Neuronal stem cell (in vitro differentiated cells): ENCODE data around the gene PPP1R1B.
A peak's percentile ranks its signal among the peaks of the same experiment; 100 is the strongest.

Experiments used
- DNase-seq: peaks from one replicate; pipeline ENCODE4 v3.0.0-alpha.2; 2013; ENCODE audit warnings: low spot score
- H2AFZ ChIP-seq: one replicate; pipeline ENCODE4 v1.6.1; 2013; ENCODE audit warnings: mild to moderate bottlenecking, low read length, inconsistent platforms
- H2AK5ac ChIP-seq: 2 replicates; pipeline ENCODE4 v1.6.1; 2013; ENCODE audit warnings: low read depth, mild to moderate bottlenecking, inconsistent platforms, low read length, moderate library complexity, mixed read lengths
- H2BK120ac ChIP-seq: 2 replicates; pipeline ENCODE4 v1.6.1; 2013; ENCODE audit warnings: low read depth, mild to moderate bottlenecking, inconsistent platforms, low read length, moderate library complexity, mixed read lengths
- H2BK12ac ChIP-seq: one replicate; pipeline ENCODE4 v1.6.1; 2013; ENCODE audit warnings: low read length, inconsistent platforms
- H2BK15ac ChIP-seq: 2 replicates; pipeline ENCODE4 v1.6.1; 2013; ENCODE audit warnings: mild to moderate bottlenecking, low read length, inconsistent platforms, mixed read lengths
- H2BK5ac ChIP-seq: one replicate; pipeline ENCODE4 v1.6.1; 2013; ENCODE audit warnings: inconsistent platforms, mild to moderate bottlenecking, low read length, moderate library complexity
- H3K14ac ChIP-seq: one replicate; pipeline ENCODE4 v1.6.1; 2013; ENCODE audit warnings: low read length, inconsistent platforms
- H3K18ac ChIP-seq: 2 replicates; pipeline ENCODE4 v1.6.1; 2013; ENCODE audit warnings: low read length, inconsistent platforms
- H3K23ac ChIP-seq: 2 replicates; pipeline ENCODE4 v1.6.1; 2013; ENCODE audit warnings: low read depth, mild to moderate bottlenecking, mixed read lengths, low read length, inconsistent platforms; ENCODE audit not compliant: poor library complexity
- H3K27ac ChIP-seq: replicated peaks from 3 replicates; pipeline ENCODE4 v1.5.1; 2013; ENCODE audit warnings: low read length, inconsistent platforms
- H3K27me3 ChIP-seq, 3 experiments: 2 replicates each; pipeline ENCODE4 v1.6.1; 2013; ENCODE audit warnings: low read length in 3 of 3, mild to moderate bottlenecking in 2 of 3, inconsistent platforms in 1 of 3, low read depth in 1 of 3, mixed read lengths in 1 of 3, moderate library complexity in 1 of 3; ENCODE audit not compliant: control insufficient read depth in 3 of 3, insufficient read depth in 3 of 3
- H3K36me3 ChIP-seq, 2 donors: replicated peaks in 1 of 2; 2 replicates each; pipeline ENCODE4 v1.6.1; 2013; ENCODE audit warnings: low read length in 2 of 2; ENCODE audit not compliant: control insufficient read depth in 2 of 2, insufficient read depth in 2 of 2
- H3K4ac ChIP-seq: 2 replicates; pipeline ENCODE4 v1.6.1; 2013; ENCODE audit warnings: inconsistent platforms, mild to moderate bottlenecking, low read length, moderate library complexity
- H3K4me1 ChIP-seq, 2 donors: 1 replicate in 1 of 2; 2 replicates in 1 of 2; pipeline ENCODE4 v1.6.1; 2013; ENCODE audit warnings: low read length in 2 of 2, low read depth in 1 of 2; ENCODE audit not compliant: control insufficient read depth in 2 of 2, insufficient read depth in 1 of 2
- H3K4me2 ChIP-seq: one replicate; pipeline ENCODE4 v1.6.1; 2013; ENCODE audit warnings: mild to moderate bottlenecking, low read length, inconsistent platforms; ENCODE audit not compliant: insufficient read depth, poor library complexity, severe bottlenecking
- H3K4me3 ChIP-seq, 2 donors: 2 replicates each; pipeline ENCODE4 v1.5.1; 2013; ENCODE audit warnings: low read length in 2 of 2, mild to moderate bottlenecking in 2 of 2, inconsistent platforms in 1 of 2, moderate library complexity in 1 of 2
- H3K79me1 ChIP-seq: one replicate; pipeline ENCODE4 v1.6.1; 2013; ENCODE audit warnings: low read depth, mild to moderate bottlenecking, inconsistent platforms, low read length, moderate library complexity
- H3K9ac ChIP-seq: one replicate; pipeline ENCODE4 v1.6.1; 2013; ENCODE audit warnings: mild to moderate bottlenecking, low read depth, low read length, inconsistent platforms; ENCODE audit not compliant: poor library complexity
- H3K9me3 ChIP-seq, 2 donors: replicated peaks in 1 of 2; 2 replicates each; pipeline versions ENCODE3 to v1.6.1; 2013; ENCODE audit warnings: low read length in 2 of 2, mild to moderate bottlenecking in 2 of 2, inconsistent platforms in 1 of 2, low read depth in 1 of 2, mixed read lengths in 1 of 2, moderate library complexity in 1 of 2; ENCODE audit not compliant: control insufficient read depth in 2 of 2, insufficient read depth in 1 of 2
- H4K8ac ChIP-seq: one replicate; pipeline ENCODE4 v1.6.1; 2013; ENCODE audit warnings: low read depth, mild to moderate bottlenecking, inconsistent platforms, low read length, moderate library complexity
- H4K91ac ChIP-seq: one replicate; pipeline ENCODE4 v1.6.1; 2013; ENCODE audit warnings: low read length, low read depth, mild to moderate bottlenecking, inconsistent platforms; ENCODE audit not compliant: poor library complexity
- WGBS, 2 donors: extraction: QIAGEN DNeasy Blood & Tissue Kit; methylation state at CpG; one replicate each; pipeline ENCODE4 v1.1.7; 2013; ENCODE audit warnings: missing lambda C conversion rate in 2 of 2, mixed read lengths in 1 of 2; ENCODE audit not compliant: insufficient read length in 2 of 2, insufficient replicate concordance in 1 of 2; ENCODE audit errors: extremely low coverage in 2 of 2; 5-methylcytosine and 5-hydroxymethylcytosine counted together

Gene PPP1R1B

GRCh38 chr17:39641883-39642282, 15.1 kb downstream of the PPP1R1B start:
- Histone ChIP-seq H3K4me3 (no peak overlapping the region), H3K18ac (no peak overlapping the region), H3K14ac (no peak overlapping the region), H3K23ac (no peak overlapping the region), H2BK12ac (no peak overlapping the region), H2BK5ac (no peak overlapping the region), H3K9ac (no peak overlapping the region), H4K91ac (no peak overlapping the region), H3K27ac (no peak overlapping the region), H3K4ac (peak overlapping the region; percentile 13), H3K36me3 (no peaks in the 10 kb centered on the region), H2BK15ac (no peak overlapping the region), H3K79me1 (peaks cover 15% of the 10 kb centered on the region), H2AK5ac (no peak overlapping the region), H3K4me1 (peaks cover 9 to 23% of the 10 kb centered on the region in 2 donors), H2BK120ac (no peak overlapping the region), H3K9me3 (no peaks in the 10 kb centered on the region), H3K4me2 (no peak overlapping the region), H2AFZ (no peak overlapping the region), H3K27me3 (no peaks in the 10 kb centered on the region), H4K8ac (no peak overlapping the region)
- DNase-seq: no peak
- no CpG with 5 or more reads among the region's 7 CpGs for WGBS, 2 donors

- peaks cover 9 to 23% of the 10 kb centered on the region in 2 donors for H3K4me1 ChIP-seq
- WGBS, 2 donors: no CpG with 5 or more reads among the region's 9 CpGs
- DNase-seq: no peak
- H2AK5ac ChIP-seq: no peak overlapping the region
- H3K79me1 ChIP-seq: peaks cover 18% of the 10 kb centered on the region
- H3K9me3 ChIP-seq: no peaks in the 10 kb centered on the region
- H3K14ac ChIP-seq: no peak overlapping the region
- H2BK5ac ChIP-seq: no peak overlapping the region
- H3K27me3 ChIP-seq: no peaks in the 10 kb centered on the region
- no peak overlapping the region for H3K23ac ChIP-seq
- peak overlapping the region; percentile 13 for H3K4ac ChIP-seq
- H4K91ac ChIP-seq: no peak overlapping the region
- no peak overlapping the region for H3K4me2 ChIP-seq
- no peak overlapping the region for H3K9ac ChIP-seq
- no peak overlapping the region for H3K27ac ChIP-seq
- H4K8ac ChIP-seq: no peak overlapping the region
- no peak overlapping the region for H2BK120ac ChIP-seq
- H2AFZ ChIP-seq: no peak overlapping the region
- H2BK15ac ChIP-seq: no peak overlapping the region
- H3K18ac ChIP-seq: no peak overlapping the region
- no peaks in the 10 kb centered on the region for H3K36me3 ChIP-seq
- H2BK12ac ChIP-seq: no peak overlapping the region
- no peak overlapping the region for H3K4me3 ChIP-seq
These were observed 15.7 kb downstream of the PPP1R1B start for GRCh38 chr17:39642291-39643074.

DNA sequence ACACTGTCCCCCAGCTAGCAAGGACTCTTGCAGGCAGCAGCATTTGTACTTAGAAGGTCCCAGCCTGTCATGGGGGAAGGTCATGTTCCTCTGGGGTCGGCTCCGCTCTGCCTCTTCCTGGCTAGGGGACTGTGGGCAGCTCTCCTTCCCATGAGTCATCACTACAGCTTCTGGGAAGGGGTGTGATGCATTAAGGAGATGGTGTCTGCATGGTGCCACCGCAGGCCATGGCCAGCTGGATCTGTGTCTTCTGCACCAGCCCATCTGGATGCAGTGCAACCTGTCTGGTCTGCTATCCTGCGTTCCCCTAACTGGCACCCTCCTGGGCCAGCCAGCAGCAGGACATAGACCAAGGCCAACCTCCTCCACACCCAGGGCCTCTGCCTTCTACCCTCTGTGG, 16.5 kb downstream of the PPP1R1B start:
- Histone ChIP-seq H4K8ac (no peak overlapping the region), H4K91ac (no peak overlapping the region), H3K14ac (no peak overlapping the region), H3K27me3 (no peaks in the 10 kb centered on the region), H3K79me1 (peaks cover 18% of the 10 kb centered on the region), H2AK5ac (no peak overlapping the region), H2BK120ac (no peak overlapping the region), H3K27ac (no peak overlapping the region), H3K9me3 (no peaks in the 10 kb centered on the region), H2BK12ac (no peak overlapping the region), H2BK5ac (no peak overlapping the region), H3K4me1 (peaks cover 9 to 18% of the 10 kb centered on the region in 2 donors), H3K36me3 (no peaks in the 10 kb centered on the region), H2BK15ac (no peak overlapping the region), H3K4me3 (no peak overlapping the region), H3K9ac (no peak overlapping the region), H2AFZ (no peak overlapping the region), H3K4me2 (no peak overlapping the region), H3K18ac (no peak overlapping the region), H3K4ac (no peak overlapping the region), H3K23ac (no peak overlapping the region)
- no peak for DNase-seq
- WGBS, 2 donors: no CpG with 5 or more reads among the region's 4 CpGs

DNA sequence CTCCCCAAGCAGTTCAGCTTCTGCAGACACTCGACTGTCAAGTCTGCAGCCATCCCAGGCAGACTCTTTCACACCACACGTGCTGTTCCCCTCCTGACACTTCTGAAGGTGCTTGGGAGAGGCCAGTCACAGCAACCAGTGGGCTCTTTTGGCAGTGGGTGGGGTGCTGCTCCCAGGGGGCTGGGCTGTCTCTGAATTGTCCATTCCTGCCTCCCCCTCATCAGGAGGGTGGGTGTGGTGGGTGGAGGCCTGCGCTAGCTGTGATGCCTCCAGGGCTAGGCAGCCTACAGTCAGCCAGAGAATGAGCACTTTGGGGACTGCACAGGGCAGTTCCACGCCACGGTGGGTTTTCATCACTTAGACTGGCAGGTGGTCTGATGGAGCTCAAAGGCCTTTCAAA, 20.5 kb downstream of the PPP1R1B start:
- Histone ChIP-seq H3K4ac (no peak overlapping the region), H3K23ac (no peak overlapping the region), H3K79me1 (peaks cover 10% of the 10 kb centered on the region), H3K4me1 (peaks cover 9 to 10% of the 10 kb centered on the region in 2 donors), H3K36me3 (peaks cover 0 to 2% of the 10 kb centered on the region in 2 donors), H2BK15ac (no peak overlapping the region), H2BK12ac (no peak overlapping the region), H2AFZ (no peak overlapping the region), H2BK120ac (no peak overlapping the region), H3K9me3 (no peaks in the 10 kb centered on the region), H3K9ac (no peak overlapping the region), H2BK5ac (no peak overlapping the region), H3K27me3 (no peaks in the 10 kb centered on the region), H4K91ac (no peak overlapping the region), H3K18ac (no peak overlapping the region), H3K4me3 (no peak overlapping the region), H3K14ac (no peak overlapping the region), H2AK5ac (no peak overlapping the region), H4K8ac (no peak overlapping the region), H3K4me2 (no peak overlapping the region), H3K27ac (no peak overlapping the region)
- no peak for DNase-seq
- WGBS, 2 donors: no CpG with 5 or more reads among the region's 5 CpGs
